Lung (tissue), 12 donors: Measurements from ENCODE around the gene SPACA4. TPM values are rescaled to one million over a fixed set of nuclear protein-coding genes. Genes with fewer than 3 reads are reported as not detected.

ENCODE experiments used
- ATAC-seq: fragments of 200-7000 bp; cut with Tn5 transposase; one replicate; pipeline ENCODE4 v1.9.1; 2020; ENCODE audit warnings: moderate number of reproducible peaks; ENCODE audit not compliant: insufficient read depth, low FRiP score
- DNase-seq, 3 donors: peaks; one replicate each; pipeline ENCODE4 v3.0.0-alpha.2; 2013 to 2017
- H3K27ac ChIP-seq, 2 donors: one replicate each; pipeline ENCODE4 v1.5.1; 2013; ENCODE audit warnings: mild to moderate bottlenecking in 2 of 2, moderate library complexity in 2 of 2, control low read depth in 1 of 2, inconsistent platforms in 1 of 2, low read depth in 1 of 2, low read length in 1 of 2
- H3K27me3 ChIP-seq, 3 donors: one replicate each; pipeline ENCODE4 v1.5.1; 2013; ENCODE audit warnings: low read length in 2 of 3; ENCODE audit not compliant: control insufficient read depth in 3 of 3, insufficient read depth in 3 of 3
- H3K36me3 ChIP-seq, 4 donors: one replicate each; pipeline ENCODE4 v1.5.1; 2013; ENCODE audit warnings: low read length in 4 of 4, mild to moderate bottlenecking in 1 of 4, moderate library complexity in 1 of 4; ENCODE audit not compliant: control insufficient read depth in 4 of 4, insufficient read depth in 4 of 4
- H3K4me1 ChIP-seq, 5 donors: one replicate each; pipeline ENCODE4 v1.5.1; 2013; ENCODE audit warnings: low read length in 5 of 5, mild to moderate bottlenecking in 2 of 5, moderate library complexity in 1 of 5; ENCODE audit not compliant: control insufficient read depth in 5 of 5, insufficient read depth in 5 of 5
- H3K4me3 ChIP-seq: one replicate; pipeline ENCODE4 v1.5.1; 2013; ENCODE audit warnings: mild to moderate bottlenecking, control low read depth, moderate library complexity
- H3K9ac ChIP-seq, 2 donors: one replicate each; pipeline ENCODE4 v1.5.1; 2013; ENCODE audit warnings: low read length in 2 of 2, control low read depth in 1 of 2; ENCODE audit not compliant: insufficient read depth in 1 of 2
- H3K9me3 ChIP-seq, 4 donors: one replicate each; pipeline ENCODE4 v1.5.1; 2013; ENCODE audit warnings: low read length in 3 of 4, mild to moderate bottlenecking in 1 of 4, moderate library complexity in 1 of 4; ENCODE audit not compliant: control insufficient read depth in 4 of 4, insufficient read depth in 3 of 4
- WGBS, 2 donors: extraction: QIAGEN DNeasy Blood & Tissue Kit; methylation state at CpG; one replicate each; pipeline ENCODE4 v1.1.7; 2013; 5-methylcytosine and 5-hydroxymethylcytosine counted together
- polyA plus RNA-seq, 2 donors: library from polyadenylated mRNA; stranded (reverse); fragments of 200-250 nt; gene quantifications; one replicate each; pipeline ENCODE4 v1.2.1, GENCODE V29; 2013
- total RNA-seq, 2 donors: library from RNA; depleted of rRNA in 1 of 2; stranded (reverse); fragments of >200 nt in 1 of 2; gene quantifications; one replicate each; pipeline ENCODE4 v1.2.1, GENCODE V29; 2014 to 2021
- TF ChIP-seq, protein P1 (sequence below): IDR thresholded peaks from 2 replicates; pipeline ENCODE4 v1.5.1; 2012; ENCODE audit warnings: mild to moderate bottlenecking; ENCODE audit errors: control extremely low read depth, extremely low read depth
- donor health status: control.
- donor health status: control.
- donor health status: Bipolar disorder and iron deficiency.
- donor health status: healthy.
- donor health status: DM: yes; HTN: yes; CAD: no.

SPACA4 gene
- total and polyA plus RNA-seq, 4 donors: 0.03 to 0.16 TPM; not detected in 2

DNA sequence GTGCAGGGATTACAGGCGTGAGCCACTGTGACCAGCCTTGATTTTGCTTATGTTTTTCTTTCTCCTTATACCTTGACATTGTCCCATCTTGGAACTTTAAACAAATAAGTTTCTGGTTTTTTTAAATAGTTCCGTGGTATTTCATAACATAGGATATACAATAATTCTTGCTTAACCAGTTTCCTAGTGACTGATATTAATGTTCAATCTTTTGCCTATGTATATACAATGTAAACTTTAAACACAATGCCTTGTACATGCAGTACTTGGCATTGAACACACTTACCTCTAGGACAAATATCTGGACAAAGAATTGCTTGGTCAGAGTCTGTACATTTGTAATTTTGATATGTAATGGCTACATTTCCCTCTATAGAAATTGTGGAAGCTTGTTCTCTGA is 24.4 kb upstream of the SPACA4 start:
- peak in 2 of 3 donors; percentile 18 to 25 for DNase-seq
- TF ChIP-seq, protein P1, sequence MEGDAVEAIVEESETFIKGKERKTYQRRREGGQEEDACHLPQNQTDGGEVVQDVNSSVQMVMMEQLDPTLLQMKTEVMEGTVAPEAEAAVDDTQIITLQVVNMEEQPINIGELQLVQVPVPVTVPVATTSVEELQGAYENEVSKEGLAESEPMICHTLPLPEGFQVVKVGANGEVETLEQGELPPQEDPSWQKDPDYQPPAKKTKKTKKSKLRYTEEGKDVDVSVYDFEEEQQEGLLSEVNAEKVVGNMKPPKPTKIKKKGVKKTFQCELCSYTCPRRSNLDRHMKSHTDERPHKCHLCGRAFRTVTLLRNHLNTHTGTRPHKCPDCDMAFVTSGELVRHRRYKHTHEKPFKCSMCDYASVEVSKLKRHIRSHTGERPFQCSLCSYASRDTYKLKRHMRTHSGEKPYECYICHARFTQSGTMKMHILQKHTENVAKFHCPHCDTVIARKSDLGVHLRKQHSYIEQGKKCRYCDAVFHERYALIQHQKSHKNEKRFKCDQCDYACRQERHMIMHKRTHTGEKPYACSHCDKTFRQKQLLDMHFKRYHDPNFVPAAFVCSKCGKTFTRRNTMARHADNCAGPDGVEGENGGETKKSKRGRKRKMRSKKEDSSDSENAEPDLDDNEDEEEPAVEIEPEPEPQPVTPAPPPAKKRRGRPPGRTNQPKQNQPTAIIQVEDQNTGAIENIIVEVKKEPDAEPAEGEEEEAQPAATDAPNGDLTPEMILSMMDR: no peak
- H3K4me3 ChIP-seq: no peak overlapping the region

GRCh38 chr19:48587387-48587786 is 19.2 kb upstream of the SPACA4 start:
- DNase-seq: no peak
- Histone ChIP-seq H3K27me3 (no peaks in the 10 kb centered on the region), H3K4me3 (no peak overlapping the region), H3K36me3 (no peaks in the 10 kb centered on the region), H3K4me1 (peaks cover 0 to 9% (median 6%) of the 10 kb centered on the region in 5 donors), H3K9ac (no peak overlapping the region), H3K27ac (no peak overlapping the region), H3K9me3 (peaks cover 0 to 4% (median 0%) of the 10 kb centered on the region in 4 donors)
- 89 to 92% methylated on average over 3 of the region's 3 CpGs for WGBS, 2 donors
- TF ChIP-seq, protein P1: no peak
- no peak for ATAC-seq

More for the DNA sequence above, 24.4 kb upstream of the SPACA4 start:
- Histone ChIP-seq H3K27me3 (no peaks in the 10 kb centered on the region), H3K36me3 (no peaks in the 10 kb centered on the region), H3K9me3 (peaks cover 0 to 4% (median 0%) of the 10 kb centered on the region in 4 donors), H3K9ac (no peak overlapping the region), H3K4me1 (peaks cover 0 to 5% (median 0%) of the 10 kb centered on the region in 5 donors), H3K27ac (no peak overlapping the region)
- ATAC-seq: no peak
- 49 to 62% methylated on average over 2 of the region's 2 CpGs for WGBS, 2 donors

- Histone ChIP-seq H3K9me3 (peaks cover 0 to 4% (median 0%) of the 10 kb centered on the region in 4 donors), H3K27ac (peak overlapping the region in 1 of 2 donors; percentile 48), H3K36me3 (no peaks in the 10 kb centered on the region), H3K4me1 (peaks cover 0 to 8% (median 6%) of the 10 kb centered on the region in 5 donors), H3K4me3 (no peak overlapping the region), H3K27me3 (no peaks in the 10 kb centered on the region), H3K9ac (no peak overlapping the region)
- DNase-seq (peak; percentile 84 to 88 (median 86)), ATAC-seq (peak; percentile 78)
- TF ChIP-seq, protein P1: peak; percentile 95
- 4% methylated on average over 34 to 36 of the region's 36 CpGs for WGBS, 2 donors
Measured at GRCh38 chr19:48588670-48589401, 17.7 kb upstream of the SPACA4 start.
